Measurements from ENCODE around the gene ZNF81.
"Not testable (repeated sequence)": the region's sequence is repeated elsewhere in the genome, so short reads cannot be mapped to it uniquely, and the experiment has no call there.

- TF ChIP-seq, protein P1, sequence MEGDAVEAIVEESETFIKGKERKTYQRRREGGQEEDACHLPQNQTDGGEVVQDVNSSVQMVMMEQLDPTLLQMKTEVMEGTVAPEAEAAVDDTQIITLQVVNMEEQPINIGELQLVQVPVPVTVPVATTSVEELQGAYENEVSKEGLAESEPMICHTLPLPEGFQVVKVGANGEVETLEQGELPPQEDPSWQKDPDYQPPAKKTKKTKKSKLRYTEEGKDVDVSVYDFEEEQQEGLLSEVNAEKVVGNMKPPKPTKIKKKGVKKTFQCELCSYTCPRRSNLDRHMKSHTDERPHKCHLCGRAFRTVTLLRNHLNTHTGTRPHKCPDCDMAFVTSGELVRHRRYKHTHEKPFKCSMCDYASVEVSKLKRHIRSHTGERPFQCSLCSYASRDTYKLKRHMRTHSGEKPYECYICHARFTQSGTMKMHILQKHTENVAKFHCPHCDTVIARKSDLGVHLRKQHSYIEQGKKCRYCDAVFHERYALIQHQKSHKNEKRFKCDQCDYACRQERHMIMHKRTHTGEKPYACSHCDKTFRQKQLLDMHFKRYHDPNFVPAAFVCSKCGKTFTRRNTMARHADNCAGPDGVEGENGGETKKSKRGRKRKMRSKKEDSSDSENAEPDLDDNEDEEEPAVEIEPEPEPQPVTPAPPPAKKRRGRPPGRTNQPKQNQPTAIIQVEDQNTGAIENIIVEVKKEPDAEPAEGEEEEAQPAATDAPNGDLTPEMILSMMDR (IDR thresholded peaks at IDR 0.05): not testable (repeated sequence)
- TF ChIP-seq POLR2A (IDR thresholded peaks at IDR 0.05): not testable (repeated sequence)
These were observed 128.8 kb downstream of the ZNF81 start for GRCh38 chrX:47965526-47965925.
